IMR-90 (cell line): ENCODE results near the gene HMGN4. TPM values are rescaled to one million over a fixed set of nuclear protein-coding genes. Genes with fewer than 3 reads are reported as not detected.

Experiments used
- ATAC-seq: fragments of 200-7000 bp; cut with Tn5 transposase; 2 replicates; pipeline ENCODE4 v1.9.1; 2020; ENCODE audit warnings: low read depth, mild to moderate bottlenecking, moderate library complexity
- BruUV-seq: library from RNA; stranded (reverse); fragments of 400-500 nt; replicated peaks from 2 replicates; lab custom pipeline; 2021; lab: Mats Ljungman, UMichigan
- CTCF ChIA-PET: fragments of 300-600 bp; formaldehyde crosslinking; extraction: SDS; loops from one replicate; lab custom pipeline; 2021; ENCODE audit warnings: antibody characterized with exemption; lab: Yijun Ruan, JAX
- POLR2A ChIA-PET: fragments of 300-600 bp; sonication (Branson Sonifier 250); formaldehyde crosslinking; loops from one replicate; lab custom pipeline; 2022; ENCODE audit warnings: antibody characterized with exemption; ENCODE audit not compliant: unreplicated experiment; lab: Charles Lee
- DNase-seq: peaks from one replicate; pipeline ENCODE4 v3.0.0; 2013
- H2AFZ ChIP-seq: replicated peaks from 2 replicates; pipeline ENCODE3; 2013; ENCODE audit warnings: low read length, mild to moderate bottlenecking; ENCODE audit not compliant: poor library complexity
- H2AK5ac ChIP-seq: 2 replicates; pipeline ENCODE4 v1.6.1; 2013; ENCODE audit warnings: low read depth, low read length, inconsistent platforms
- H2AK9ac ChIP-seq: replicated peaks from 2 replicates; pipeline ENCODE3; 2013; ENCODE audit warnings: mild to moderate bottlenecking, low read depth, low read length, moderate library complexity; ENCODE audit not compliant: poor library complexity
- H2BK120ac ChIP-seq: 2 replicates; pipeline ENCODE4 v1.6.1; 2013; ENCODE audit warnings: low read depth, low read length, inconsistent platforms
- H2BK15ac ChIP-seq: 3 replicates; pipeline ENCODE4 v1.6.1; 2013; ENCODE audit warnings: low read depth, low read length, inconsistent platforms
- H2BK20ac ChIP-seq: 2 replicates; pipeline ENCODE4 v1.6.1; 2013; ENCODE audit warnings: low read depth, mild to moderate bottlenecking, inconsistent platforms, low read length, moderate library complexity
- H2BK5ac ChIP-seq: 2 replicates; pipeline ENCODE4 v1.6.1; 2013; ENCODE audit warnings: mild to moderate bottlenecking, low read depth, low read length, inconsistent platforms; ENCODE audit not compliant: poor library complexity, severe bottlenecking
- H3K14ac ChIP-seq: replicated peaks from 2 replicates; pipeline ENCODE4 v1.6.1; 2013; ENCODE audit warnings: low read depth, low read length, inconsistent platforms
- H3K18ac ChIP-seq: 2 replicates; pipeline ENCODE4 v1.6.1; 2013; ENCODE audit warnings: low read depth, low read length, control low read depth
- H3K23ac ChIP-seq: 2 replicates; pipeline ENCODE4 v1.6.1; 2013; ENCODE audit warnings: low read depth, low read length, inconsistent platforms
- H3K27ac ChIP-seq: 2 replicates; pipeline ENCODE4 v1.5.1; 2013; ENCODE audit warnings: mild to moderate bottlenecking, control low read depth, low read length; ENCODE audit not compliant: insufficient read depth
- H3K27me3 ChIP-seq: 2 replicates; pipeline ENCODE4 v1.6.1; 2013; ENCODE audit warnings: low read length; ENCODE audit not compliant: control insufficient read depth, insufficient read depth
- H3K36me3 ChIP-seq: 2 replicates; pipeline ENCODE4 v1.6.1; 2013; ENCODE audit warnings: low read length, mixed read lengths; ENCODE audit not compliant: control insufficient read depth, insufficient read depth
- H3K4ac ChIP-seq: 2 replicates; pipeline ENCODE4 v1.6.1; 2013; ENCODE audit warnings: low read depth, low read length, inconsistent platforms
- H3K4me1 ChIP-seq: 2 replicates; pipeline ENCODE4 v1.6.1; 2013; ENCODE audit warnings: low read length, mixed read lengths; ENCODE audit not compliant: control insufficient read depth, insufficient read depth
- H3K4me2 ChIP-seq: 2 replicates; pipeline ENCODE4 v1.6.1; 2013; ENCODE audit warnings: low read depth, mild to moderate bottlenecking, control low read depth, low read length, moderate library complexity
- H3K4me3 ChIP-seq: 2 replicates; pipeline ENCODE4 v1.5.1; 2013; ENCODE audit warnings: low read depth, mild to moderate bottlenecking, control low read depth, low read length, moderate library complexity; ENCODE audit not compliant: insufficient read depth
- H3K56ac ChIP-seq: 2 replicates; pipeline ENCODE4 v1.6.1; 2013; ENCODE audit warnings: low read length, inconsistent platforms; ENCODE audit not compliant: insufficient read depth; ENCODE audit errors: extremely low read depth
- H3K79me1 ChIP-seq, 2 experiments: 2 replicates each; pipeline ENCODE4 v1.6.1; 2013; ENCODE audit warnings: low read length in 2 of 2, inconsistent platforms in 1 of 2, low read depth in 1 of 2
- H3K9ac ChIP-seq: 2 replicates; pipeline ENCODE4 v1.6.1; 2013; ENCODE audit warnings: low read depth, low read length, control low read depth
- H3K9me1 ChIP-seq: 2 replicates; pipeline ENCODE4 v1.6.1; 2013; ENCODE audit warnings: low read length, inconsistent platforms; ENCODE audit not compliant: insufficient read depth
- H3K9me3 ChIP-seq: 2 replicates; pipeline ENCODE4 v1.6.1; 2013; ENCODE audit warnings: low read length; ENCODE audit not compliant: control insufficient read depth, insufficient read depth
- H4K20me1 ChIP-seq: 2 replicates; pipeline ENCODE4 v1.6.1; 2013; ENCODE audit warnings: low read length, inconsistent platforms; ENCODE audit not compliant: insufficient read depth
- H4K5ac ChIP-seq: 2 replicates; pipeline ENCODE4 v1.6.1; 2013; ENCODE audit warnings: mild to moderate bottlenecking, low read depth, low read length, control low read depth
- H4K8ac ChIP-seq, 2 experiments: 2 replicates each; pipeline ENCODE4 v1.6.1; 2013; ENCODE audit warnings: low read depth in 2 of 2, low read length in 2 of 2, control low read depth in 1 of 2, inconsistent platforms in 1 of 2
- H4K91ac ChIP-seq: 2 replicates; pipeline ENCODE4 v1.6.1; 2013; ENCODE audit warnings: low read depth, low read length, inconsistent platforms; ENCODE audit not compliant: insufficient read depth
- CHD1 ChIP-seq: IDR thresholded peaks from 2 replicates; pipeline ENCODE4 v1.6.1; 2012; ENCODE audit warnings: low read depth, low read length, improper control_type of control experiment
- ELK1 ChIP-seq: fragments of 150-350 bp; IDR thresholded peaks from 2 replicates; pipeline ENCODE4 v1.6.1; 2016; ENCODE audit warnings: low read depth, mild to moderate bottlenecking, low read length, moderate library complexity, borderline replicate concordance
- FOS ChIP-seq: fragments of 150-350 bp; IDR thresholded peaks from 2 replicates; pipeline ENCODE4 v1.6.1; 2016; ENCODE audit warnings: low read depth, low read length
- MAZ ChIP-seq: IDR thresholded peaks from 2 replicates; pipeline ENCODE4 v1.6.1; 2012; ENCODE audit warnings: low read depth, mild to moderate bottlenecking, low read length, improper control_type of control experiment, moderate library complexity, borderline replicate concordance
- NFE2L2 ChIP-seq: fragments of 150-350 bp; IDR thresholded peaks from 2 replicates; pipeline ENCODE4 v1.6.1; 2016; ENCODE audit warnings: low read depth, mild to moderate bottlenecking, low read length
- RAD21 ChIP-seq: IDR thresholded peaks from 2 replicates; pipeline ENCODE4 v1.6.1; 2012; ENCODE audit warnings: low read length, improper control_type of control experiment
- WGBS, 2 experiments: methylation state at CpG; one replicate each; pipeline versions ENCODE4 v1.1.5 to v1.1.7; 2013; ENCODE audit warnings: missing lambda C conversion rate in 2 of 2; ENCODE audit not compliant: insufficient read length in 1 of 2; ENCODE audit errors: extremely low coverage in 2 of 2; 5-methylcytosine and 5-hydroxymethylcytosine counted together
- dilution Hi-C: fragments of 300-500 bp; cut with HindIII; formaldehyde crosslinking; loops from one replicate; pipeline ENCODE4 v1.14.3; 2018; ENCODE audit warnings: low sequenced_read_pairs; ENCODE audit not compliant: unreplicated experiment
- in situ Hi-C: fragments of 300-500 bp; cut with MboI; formaldehyde crosslinking; loops from 3 replicates; pipeline ENCODE4 v1.14.3; 2019; ENCODE audit warnings: low sequenced_read_pairs, inconsistent platforms, mixed read lengths
- intact Hi-C: fragments of 100-400 bp; cut with micrococcal nuclease; formaldehyde crosslinking; loops from 2 replicates; pipeline ENCODE4 v1.10.0; 2022
- polyA plus RNA-seq, 3 experiments: library from polyadenylated mRNA; depleted of rRNA; stranded (reverse); fragments of >200 nt; gene quantifications; 2 replicates each; pipeline ENCODE4 v1.2.3, GENCODE V29; 2012; ENCODE audit warnings: low replicate concordance in 1 of 3
- total RNA-seq: library from RNA; depleted of rRNA; stranded (reverse); fragments of >200 nt; gene quantifications from 2 replicates; pipeline ENCODE4 v1.2.3, GENCODE V29; 2012

HMGN4 gene
- total and polyA plus RNA-seq, 2 of the 4 experiments (the other 2 are of a cell fraction) = 46.4 to 50.2 TPM

- dilution Hi-C loops (no loop called here), intact Hi-C loops (loop anchor here (1.0 to 10.0 kb wide), 2 partner anchors 15 to 228 kb away; partner anchors contain the start of gene HMGN4), in situ Hi-C loops (no loop called here)
- H3K4me3 ChIP-seq = peak overlapping the region; percentile 69
- H2BK15ac ChIP-seq = no peak overlapping the region
- H3K56ac ChIP-seq = no peak overlapping the region
- H4K8ac ChIP-seq = no peak overlapping the region
- no peak overlapping the region for H3K27ac ChIP-seq
- no peak overlapping the region for H3K4ac ChIP-seq
- ATAC-seq (peak; percentile 35), DNase-seq (peak; percentile 75)
- TF ChIP-seq RAD21 (no peak), NFE2L2 (0 out of 2 replicates have a peak, but pooled peaks have one; percentile 7), CHD1 (no peak; the same call in 1 of the 2 replicates), FOS (peak; percentile 85), MAZ (peak; percentile 38; the same call in 1 of the 2 replicates), ELK1 (no peak)
- H3K18ac ChIP-seq = no peak overlapping the region
- WGBS, 2 experiments = no CpG with 5 or more reads among the region's 13 CpGs
- H4K91ac ChIP-seq = no peak overlapping the region
- H2BK120ac ChIP-seq = no peak overlapping the region
- peaks cover 9% of the 10 kb centered on the region for H4K20me1 ChIP-seq
- no peak overlapping the region for H3K23ac ChIP-seq
- POLR2A ChIA-PET = no interaction called here
- no peaks in the 10 kb centered on the region for H3K36me3 ChIP-seq
- H2BK5ac ChIP-seq = no peak overlapping the region
- no peak overlapping the region for H2AK9ac ChIP-seq
- H3K4me1 ChIP-seq = no peaks in the 10 kb centered on the region
- peak overlapping the region; percentile 86 for H3K4me2 ChIP-seq
- 0 out of 2 replicates have a peak overlapping the region, but pooled peaks have one; percentile 54 for H3K14ac ChIP-seq
- no TSS peak for BruUV-seq
- CTCF ChIA-PET = interaction anchor here (0.5 to 1.4 kb wide), 3 partner anchors 20 to 231 kb away, joined by 3 read pairs; no protein-coding TSS in a partner anchor
- no peaks in the 10 kb centered on the region for H3K9me3 ChIP-seq
- peak overlapping the region; percentile 71 for H2AFZ ChIP-seq
- H3K9me1 ChIP-seq = no peaks in the 10 kb centered on the region
- H3K9ac ChIP-seq = peak overlapping the region; percentile 49; the same call in 1 of the 2 replicates
- H3K27me3 ChIP-seq = no peaks in the 10 kb centered on the region
- H4K5ac ChIP-seq = no peak overlapping the region
- no peak overlapping the region for H2AK5ac ChIP-seq
- no peaks in the 10 kb centered on the region for H3K79me1 ChIP-seq
- H2BK20ac ChIP-seq = no peak overlapping the region
Observed at GRCh38 chr6:26553264-26553634, 15.1 kb downstream of the HMGN4 start.
